ENCODE results near the gene SEMA5A. TPM values are rescaled to one million over a fixed set of nuclear protein-coding genes. Genes with fewer than 3 reads are reported as not detected.

SEMA5A gene
- total and polyA plus RNA-seq, 7 donors: 0.24 to 3.9 (median 0.66) TPM

- ATAC-seq: no peak
- no peak for TF ChIP-seq CTCF (IDR thresholded peaks at IDR 0.05)
- WGBS, 3 donors: 78 to 86% (median 82%) methylated on average over 3 of the region's 3 CpGs
Measured at GRCh38 chr5:9249231-9249630, 296.6 kb downstream of the SEMA5A start.

DNA sequence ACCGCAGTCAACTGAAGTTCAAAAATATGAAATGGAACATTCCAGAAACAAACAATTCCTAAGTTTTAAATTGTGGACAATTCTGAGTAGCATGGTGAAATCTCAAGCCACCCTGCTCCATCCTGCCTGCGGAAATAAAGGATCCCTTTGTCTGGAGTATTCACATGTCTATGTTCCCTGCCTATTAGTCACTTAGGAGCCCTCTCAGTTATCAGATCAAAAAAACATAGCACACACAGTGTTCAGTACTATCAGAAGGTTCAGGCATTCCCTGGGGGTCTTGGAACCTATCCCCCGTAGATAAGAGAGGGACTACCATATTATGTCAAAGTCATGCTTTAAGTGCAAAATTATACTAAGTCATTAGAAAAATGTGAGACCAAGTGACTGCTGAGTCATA is 300.8 kb downstream of the SEMA5A start:
- Histone ChIP-seq H3K9me3 (no peaks in the 10 kb centered on the region), H3K36me3 (ENCODE audit: insufficient read depth in 1 of 2, low read depth in 1 of 2) (no peaks in the 10 kb centered on the region), H3K27me3 (ENCODE audit: insufficient read depth in 3 of 3, low read length in 2 of 3) (no peaks in the 10 kb centered on the region), H3K4me3 (no peak overlapping the region), H3K27ac (no peak overlapping the region), H3K4me1 (no peaks in the 10 kb centered on the region)
- 80 to 82% (median 81%) methylated on average over 3 of the region's 3 CpGs for WGBS, 3 donors
- no peak for TF ChIP-seq CTCF (IDR thresholded peaks at IDR 0.05)
- intact Hi-C loops (cut with DNase I): no loop called here
- DNase-seq (no peak), ATAC-seq (no peak)

More at GRCh38 chr5:9249231-9249630, 296.6 kb downstream of the SEMA5A start:
- intact Hi-C loops (cut with DNase I): no loop called here
- DNase-seq: no peak
- no peaks in the 10 kb centered on the region for H3K4me1 ChIP-seq
- no peak overlapping the region for H3K4me3 ChIP-seq
- no peak overlapping the region for H3K27ac ChIP-seq
- no peaks in the 10 kb centered on the region for H3K36me3 ChIP-seq (ENCODE audit: insufficient read depth in 1 of 2, low read depth in 1 of 2)
- H3K9me3 ChIP-seq: no peaks in the 10 kb centered on the region
- no peaks in the 10 kb centered on the region for H3K27me3 ChIP-seq (ENCODE audit: insufficient read depth in 3 of 3, low read length in 2 of 3)

- TF ChIP-seq CTCF (IDR thresholded peaks at IDR 0.05): no peak
- intact Hi-C loops (cut with DNase I): no loop called here
- Histone ChIP-seq H3K4me3 (no peak overlapping the region), H3K36me3 (ENCODE audit: insufficient read depth in 1 of 2, low read depth in 1 of 2) (no peaks in the 10 kb centered on the region), H3K4me1 (no peaks in the 10 kb centered on the region), H3K9me3 (no peaks in the 10 kb centered on the region), H3K27me3 (ENCODE audit: insufficient read depth in 3 of 3, low read length in 2 of 3) (no peaks in the 10 kb centered on the region), H3K27ac (no peak overlapping the region)
- DNase-seq: no peak
- WGBS, 3 donors: 73 to 80% (median 74%) methylated on average over 4 of the region's 4 CpGs
- no peak for ATAC-seq
Measured at GRCh38 chr5:9244417-9244816, 301.5 kb downstream of the SEMA5A start.

DNA sequence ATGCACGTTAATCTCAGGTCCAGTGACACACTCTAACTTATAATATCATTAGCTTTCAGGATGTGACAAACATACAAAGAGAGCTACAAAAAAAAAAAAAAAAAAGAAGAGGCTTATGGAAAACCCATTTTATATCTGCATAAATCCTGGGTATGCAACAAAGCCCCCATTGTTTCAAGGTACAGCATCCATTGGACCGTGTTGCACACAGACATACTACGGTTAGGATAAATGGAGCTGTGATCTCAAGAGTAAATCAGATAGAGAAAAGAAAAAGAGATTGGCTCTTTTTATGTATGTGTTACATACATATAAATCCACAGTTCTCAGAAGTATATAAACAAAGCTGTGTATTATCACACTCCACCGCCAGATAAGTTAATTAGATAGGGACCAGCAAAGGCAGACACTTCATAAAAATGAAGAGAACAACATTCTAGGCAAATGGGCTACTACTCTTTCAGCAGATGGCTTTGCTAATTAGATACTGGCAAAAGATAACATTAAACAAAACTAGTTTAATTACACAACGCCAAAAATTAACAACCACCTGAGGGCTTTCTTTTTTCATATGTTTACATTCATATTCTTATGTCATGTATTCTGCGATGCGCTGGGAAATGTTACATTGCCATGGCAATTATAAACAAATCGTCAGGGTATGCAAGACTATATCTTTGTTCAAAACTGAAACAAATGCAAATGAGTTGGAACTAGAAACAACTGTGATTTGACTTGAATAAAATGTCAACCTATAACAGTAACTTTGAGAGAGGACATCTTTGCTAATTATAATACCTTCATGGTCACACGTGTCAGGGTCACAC is 304.2 kb downstream of the SEMA5A start:
- H3K27ac ChIP-seq: no peak overlapping the region
- H3K9me3 ChIP-seq: no peaks in the 10 kb centered on the region
- DNase-seq: no peak
- H3K36me3 ChIP-seq (ENCODE audit: insufficient read depth in 1 of 2, low read depth in 1 of 2): no peaks in the 10 kb centered on the region
- no peak overlapping the region for H3K4me3 ChIP-seq
- no peaks in the 10 kb centered on the region for H3K4me1 ChIP-seq
- ATAC-seq: no peak
- no peak for TF ChIP-seq CTCF (IDR thresholded peaks at IDR 0.05)
- WGBS, 3 donors: 74 to 83% (median 77%) methylated on average over 9 of the region's 9 CpGs
- intact Hi-C loops (cut with DNase I): no loop called here
- no peaks in the 10 kb centered on the region for H3K27me3 ChIP-seq (ENCODE audit: insufficient read depth in 3 of 3, low read length in 2 of 3)

DNA sequence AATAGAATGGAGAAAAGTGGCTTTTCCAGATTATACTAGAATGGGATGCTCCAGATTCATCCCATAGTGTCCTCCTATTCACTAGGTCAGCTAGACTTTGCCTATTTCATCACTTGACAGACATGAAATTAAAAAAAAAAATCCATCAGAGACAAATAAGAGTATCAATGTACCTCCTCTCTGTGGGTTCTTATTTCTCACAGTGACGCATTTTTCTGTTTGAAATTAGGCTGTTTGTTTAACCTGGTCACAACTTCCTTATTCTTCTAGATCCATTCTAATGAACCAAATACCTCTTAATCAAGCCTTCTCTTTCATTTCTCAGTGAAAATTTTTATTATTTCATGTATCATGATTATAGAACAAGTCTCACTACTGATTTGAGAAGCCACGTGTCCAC is 305.4 kb downstream of the SEMA5A start:
- Histone ChIP-seq H3K9me3 (no peaks in the 10 kb centered on the region), H3K27ac (no peak overlapping the region), H3K27me3 (ENCODE audit: insufficient read depth in 3 of 3, low read length in 2 of 3) (no peaks in the 10 kb centered on the region), H3K36me3 (ENCODE audit: insufficient read depth in 1 of 2, low read depth in 1 of 2) (no peaks in the 10 kb centered on the region), H3K4me1 (no peaks in the 10 kb centered on the region), H3K4me3 (no peak overlapping the region)
- TF ChIP-seq CTCF (IDR thresholded peaks at IDR 0.05): no peak
- DNase-seq: no peak
- ATAC-seq: no peak
- 77 to 84% (median 79%) methylated on average over 2 of the region's 2 CpGs for WGBS, 3 donors
- intact Hi-C loops (cut with DNase I): no loop called here
